Measurements from ENCODE around the gene CHFR.
"Not testable (repeated sequence)": the region's sequence is repeated elsewhere in the genome, so short reads cannot be mapped to it uniquely, and the experiment has no call there.

Gene CHFR

GRCh38 chr12:132874175-132874574 is 13.2 kb downstream of the CHFR start:
- Histone ChIP-seq H3K27ac (ENCODE audit: low read depth, low read length) (no peak overlapping the region), H3K4me3 (ENCODE audit: low read depth, low read length) (no peak overlapping the region), H3K36me3 (ENCODE audit: insufficient read depth, low read length) (peaks cover 34% of the 10 kb centered on the region), H3K4me1 (ENCODE audit: control insufficient read depth, insufficient read depth, low read length, unreplicated experiment) (no peaks in the 10 kb centered on the region), H2AFZ (ENCODE audit: low read length, unreplicated experiment) (no peak overlapping the region), H3K27me3 (ENCODE audit: insufficient read depth, low read length) (no peaks in the 10 kb centered on the region), H3K79me2 (ENCODE audit: control insufficient read depth, insufficient read depth, low read length, unreplicated experiment) (peaks cover 6% of the 10 kb centered on the region)

GRCh38 chr12:132873724-132874123 is 13.7 kb downstream of the CHFR start:
- Histone ChIP-seq H3K79me2 (ENCODE audit: control insufficient read depth, insufficient read depth, low read length, unreplicated experiment) (peaks cover 4% of the 10 kb centered on the region), H2AFZ (ENCODE audit: low read length, unreplicated experiment) (no peak overlapping the region), H3K4me1 (ENCODE audit: control insufficient read depth, insufficient read depth, low read length, unreplicated experiment) (no peaks in the 10 kb centered on the region), H3K4me3 (ENCODE audit: low read depth, low read length) (no peak overlapping the region), H3K36me3 (ENCODE audit: insufficient read depth, low read length) (peaks cover 36% of the 10 kb centered on the region), H3K27me3 (ENCODE audit: insufficient read depth, low read length) (no peaks in the 10 kb centered on the region), H3K27ac (ENCODE audit: low read depth, low read length) (no peak overlapping the region)

GRCh38 chr12:132872975-132873421 is 14.4 kb downstream of the CHFR start:
- Histone ChIP-seq H3K27ac (ENCODE audit: low read depth, low read length) (no peak overlapping the region), H3K36me3 (ENCODE audit: insufficient read depth, low read length) (peaks cover 37% of the 10 kb centered on the region), H3K79me2 (ENCODE audit: control insufficient read depth, insufficient read depth, low read length, unreplicated experiment) (peaks cover 4% of the 10 kb centered on the region), H3K4me1 (ENCODE audit: control insufficient read depth, insufficient read depth, low read length, unreplicated experiment) (no peaks in the 10 kb centered on the region), H3K4me3 (ENCODE audit: low read depth, low read length) (no peak overlapping the region), H2AFZ (ENCODE audit: low read length, unreplicated experiment) (no peak overlapping the region), H3K27me3 (ENCODE audit: insufficient read depth, low read length) (no peaks in the 10 kb centered on the region)

- peaks cover 45% of the 10 kb centered on the region for H3K36me3 ChIP-seq (ENCODE audit: insufficient read depth, low read length)
- peaks cover 4% of the 10 kb centered on the region for H3K79me2 ChIP-seq (ENCODE audit: control insufficient read depth, insufficient read depth, low read length, unreplicated experiment)
- no peaks in the 10 kb centered on the region for H3K27me3 ChIP-seq (ENCODE audit: insufficient read depth, low read length)
These were observed 15.1 kb downstream of the CHFR start for GRCh38 chr12:132872073-132872855.

DNA sequence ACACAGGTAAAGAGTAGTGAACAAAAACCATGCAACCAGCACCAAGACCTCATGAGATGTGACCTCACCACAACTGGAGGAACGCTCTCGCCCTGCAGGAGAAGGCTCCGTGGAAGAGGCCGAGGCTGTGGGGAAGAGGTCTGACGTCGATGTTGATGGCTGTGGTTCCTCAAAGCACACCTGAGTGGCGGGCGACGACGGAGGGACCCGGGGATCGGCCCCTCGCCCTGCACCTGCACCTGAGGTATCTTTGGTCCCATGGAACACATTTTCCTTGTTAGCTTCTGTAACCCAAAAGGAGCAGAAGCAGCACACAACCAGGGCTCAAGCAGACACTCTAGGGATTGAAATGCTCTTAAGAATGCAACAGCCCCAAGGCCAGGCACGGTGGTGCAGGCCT is 17.9 kb downstream of the CHFR start:
- Histone ChIP-seq H3K79me2 (ENCODE audit: control insufficient read depth, insufficient read depth, low read length, unreplicated experiment) (peaks cover 10% of the 10 kb centered on the region), H3K27ac (ENCODE audit: low read depth, low read length) (no peak overlapping the region), H3K4me3 (ENCODE audit: low read depth, low read length) (no peak overlapping the region), H2AFZ (ENCODE audit: low read length, unreplicated experiment) (no peak overlapping the region), H3K36me3 (ENCODE audit: insufficient read depth, low read length) (peaks cover 60% of the 10 kb centered on the region), H3K27me3 (ENCODE audit: insufficient read depth, low read length) (no peaks in the 10 kb centered on the region), H3K4me1 (ENCODE audit: control insufficient read depth, insufficient read depth, low read length, unreplicated experiment) (no peaks in the 10 kb centered on the region)

More at GRCh38 chr12:132872073-132872855, 15.1 kb downstream of the CHFR start:
- no peak overlapping the region for H3K27ac ChIP-seq (ENCODE audit: low read depth, low read length)
- no peak overlapping the region for H3K4me3 ChIP-seq (ENCODE audit: low read depth, low read length)
- H2AFZ ChIP-seq (ENCODE audit: low read length, unreplicated experiment), result no peak overlapping the region
- H3K4me1 ChIP-seq (ENCODE audit: control insufficient read depth, insufficient read depth, low read length, unreplicated experiment), result no peaks in the 10 kb centered on the region

- Histone ChIP-seq H3K27ac (ENCODE audit: low read depth, low read length) (peak overlapping the region; percentile 70), H3K27me3 (ENCODE audit: insufficient read depth, low read length) (no peaks in the 10 kb centered on the region), H3K36me3 (ENCODE audit: insufficient read depth, low read length) (peaks cover 52% of the 10 kb centered on the region), H2AFZ (ENCODE audit: low read length, unreplicated experiment) (no peak overlapping the region), H3K4me3 (ENCODE audit: low read depth, low read length) (no peak overlapping the region), H3K79me2 (ENCODE audit: control insufficient read depth, insufficient read depth, low read length, unreplicated experiment) (peaks cover 13% of the 10 kb centered on the region), H3K4me1 (ENCODE audit: control insufficient read depth, insufficient read depth, low read length, unreplicated experiment) (no peaks in the 10 kb centered on the region)
These were observed 21.1 kb downstream of the CHFR start for GRCh38 chr12:132866251-132866828.

GRCh38 chr12:132861558-132861957 is 25.8 kb downstream of the CHFR start:
- no peak overlapping the region for H3K4me3 ChIP-seq (ENCODE audit: low read depth, low read length)
- H3K27me3 ChIP-seq (ENCODE audit: insufficient read depth, low read length), result no peaks in the 10 kb centered on the region
- peaks cover 37% of the 10 kb centered on the region for H3K36me3 ChIP-seq (ENCODE audit: insufficient read depth, low read length)
- no peak overlapping the region for H3K27ac ChIP-seq (ENCODE audit: low read depth, low read length)
- H3K79me2 ChIP-seq (ENCODE audit: control insufficient read depth, insufficient read depth, low read length, unreplicated experiment), result peaks cover 9% of the 10 kb centered on the region
- no peak overlapping the region for H2AFZ ChIP-seq (ENCODE audit: low read length, unreplicated experiment)
- H3K4me1 ChIP-seq (ENCODE audit: control insufficient read depth, insufficient read depth, low read length, unreplicated experiment), result no peaks in the 10 kb centered on the region

GRCh38 chr12:132858718-132859266 is 28.6 kb downstream of the CHFR start:
- Histone ChIP-seq H3K27me3 (ENCODE audit: insufficient read depth, low read length) (no peaks in the 10 kb centered on the region), H3K79me2 (ENCODE audit: control insufficient read depth, insufficient read depth, low read length, unreplicated experiment) (peaks cover 2% of the 10 kb centered on the region), H3K4me3 (ENCODE audit: low read depth, low read length) (no peak overlapping the region), H2AFZ (ENCODE audit: low read length, unreplicated experiment) (no peak overlapping the region), H3K4me1 (ENCODE audit: control insufficient read depth, insufficient read depth, low read length, unreplicated experiment) (no peaks in the 10 kb centered on the region), H3K27ac (ENCODE audit: low read depth, low read length) (no peak overlapping the region), H3K36me3 (ENCODE audit: insufficient read depth, low read length) (peaks cover 29% of the 10 kb centered on the region)

DNA sequence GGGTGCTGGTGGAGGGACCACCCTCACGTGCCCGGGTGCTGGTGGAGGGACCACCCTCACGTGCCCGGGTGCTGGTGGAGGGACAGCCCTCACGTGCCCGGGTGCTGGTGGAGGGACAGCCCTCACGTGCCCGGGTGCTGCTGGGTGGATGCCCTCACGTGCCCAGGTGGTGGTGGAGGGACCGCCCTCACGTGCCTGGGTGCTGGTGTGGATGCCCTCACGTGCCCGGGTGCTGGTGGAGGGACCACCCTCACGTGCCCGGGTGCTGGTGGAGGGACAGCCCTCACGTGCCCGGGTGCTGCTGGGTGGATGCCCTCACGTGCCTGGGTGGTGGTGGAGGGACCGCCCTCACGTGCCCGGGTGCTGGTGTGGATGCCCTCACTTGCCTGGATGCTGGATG is 30.4 kb downstream of the CHFR start:
- H3K4me3 ChIP-seq (ENCODE audit: low read depth, low read length); H3K27ac ChIP-seq (ENCODE audit: low read depth, low read length); H2AFZ ChIP-seq (ENCODE audit: low read length, unreplicated experiment); H3K27me3 ChIP-seq (ENCODE audit: insufficient read depth, low read length); H3K4me1 ChIP-seq (ENCODE audit: control insufficient read depth, insufficient read depth, low read length, unreplicated experiment); H3K79me2 ChIP-seq (ENCODE audit: control insufficient read depth, insufficient read depth, low read length, unreplicated experiment): not testable (repeated sequence)
- H3K36me3 ChIP-seq (ENCODE audit: insufficient read depth, low read length), result peaks cover 25% of the 10 kb centered on the region; the same call in 1 of the 2 replicates

- Histone ChIP-seq H2AFZ (ENCODE audit: low read length, unreplicated experiment) (no peak overlapping the region), H3K27ac (ENCODE audit: low read depth, low read length) (no peak overlapping the region), H3K79me2 (ENCODE audit: control insufficient read depth, insufficient read depth, low read length, unreplicated experiment) (no peaks in the 10 kb centered on the region), H3K4me1 (ENCODE audit: control insufficient read depth, insufficient read depth, low read length, unreplicated experiment) (no peaks in the 10 kb centered on the region), H3K27me3 (ENCODE audit: insufficient read depth, low read length) (no peaks in the 10 kb centered on the region), H3K4me3 (ENCODE audit: low read depth, low read length) (no peak overlapping the region), H3K36me3 (ENCODE audit: insufficient read depth, low read length) (peaks cover 25% of the 10 kb centered on the region; the same call in 1 of the 2 replicates)
These were observed 30.8 kb downstream of the CHFR start for GRCh38 chr12:132856581-132856980.

DNA sequence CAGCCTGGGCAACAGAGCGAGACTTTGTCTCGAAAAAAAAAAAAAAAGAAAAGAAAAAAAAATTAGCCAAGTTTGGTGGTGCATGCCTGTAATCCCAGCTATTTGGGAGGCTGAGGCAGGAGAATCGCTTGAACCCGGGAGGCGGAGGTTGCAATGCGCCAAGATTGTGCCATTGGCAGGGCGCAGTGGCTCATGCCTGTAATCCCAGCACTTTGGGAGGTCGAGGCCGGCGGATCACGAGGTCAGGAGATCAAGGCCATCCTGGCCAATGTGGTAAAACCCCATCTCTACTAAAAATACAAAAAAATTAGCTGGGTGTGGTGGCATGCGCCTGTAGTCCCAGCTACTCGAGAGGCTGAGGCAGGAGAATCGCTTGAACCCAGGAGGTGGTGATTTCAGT is 32.2 kb downstream of the CHFR start:
- H2AFZ ChIP-seq (ENCODE audit: low read length, unreplicated experiment); H3K27ac ChIP-seq (ENCODE audit: low read depth, low read length); H3K27me3 ChIP-seq (ENCODE audit: insufficient read depth, low read length); H3K4me3 ChIP-seq (ENCODE audit: low read depth, low read length); H3K4me1 ChIP-seq (ENCODE audit: control insufficient read depth, insufficient read depth, low read length, unreplicated experiment); H3K79me2 ChIP-seq (ENCODE audit: control insufficient read depth, insufficient read depth, low read length, unreplicated experiment): not testable (repeated sequence)
- peaks cover 28% of the 10 kb centered on the region; the same call in 1 of the 2 replicates for H3K36me3 ChIP-seq (ENCODE audit: insufficient read depth, low read length)

Data from ACC112 (cell line).